ENCODE results near the gene ARPP21.
A peak's percentile ranks its signal among the peaks of the same experiment; 100 is the strongest.

The ARPP21 gene

DNA sequence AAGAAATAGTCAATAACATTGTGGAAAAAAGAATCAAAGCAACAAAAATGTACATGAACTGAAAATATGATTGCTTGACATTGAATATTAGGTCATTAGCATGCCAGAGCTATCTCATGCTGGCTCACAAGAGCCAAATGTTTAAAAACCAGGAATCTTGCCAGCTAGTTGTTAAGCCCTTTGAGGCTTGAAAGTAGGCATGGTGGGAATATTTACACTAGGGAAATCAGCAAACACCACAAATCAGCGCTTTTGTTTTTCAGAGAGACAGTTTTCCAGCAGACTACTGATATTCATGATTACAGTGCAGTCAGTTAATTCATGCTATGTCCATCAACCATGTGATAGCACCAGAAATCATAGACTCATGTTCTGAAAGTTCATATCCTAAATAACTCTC is 144.8 kb downstream of the ARPP21 start:
- no peak overlapping the region for H3K4me3 ChIP-seq (ENCODE audit: low read length)
- TF ChIP-seq, protein P1, sequence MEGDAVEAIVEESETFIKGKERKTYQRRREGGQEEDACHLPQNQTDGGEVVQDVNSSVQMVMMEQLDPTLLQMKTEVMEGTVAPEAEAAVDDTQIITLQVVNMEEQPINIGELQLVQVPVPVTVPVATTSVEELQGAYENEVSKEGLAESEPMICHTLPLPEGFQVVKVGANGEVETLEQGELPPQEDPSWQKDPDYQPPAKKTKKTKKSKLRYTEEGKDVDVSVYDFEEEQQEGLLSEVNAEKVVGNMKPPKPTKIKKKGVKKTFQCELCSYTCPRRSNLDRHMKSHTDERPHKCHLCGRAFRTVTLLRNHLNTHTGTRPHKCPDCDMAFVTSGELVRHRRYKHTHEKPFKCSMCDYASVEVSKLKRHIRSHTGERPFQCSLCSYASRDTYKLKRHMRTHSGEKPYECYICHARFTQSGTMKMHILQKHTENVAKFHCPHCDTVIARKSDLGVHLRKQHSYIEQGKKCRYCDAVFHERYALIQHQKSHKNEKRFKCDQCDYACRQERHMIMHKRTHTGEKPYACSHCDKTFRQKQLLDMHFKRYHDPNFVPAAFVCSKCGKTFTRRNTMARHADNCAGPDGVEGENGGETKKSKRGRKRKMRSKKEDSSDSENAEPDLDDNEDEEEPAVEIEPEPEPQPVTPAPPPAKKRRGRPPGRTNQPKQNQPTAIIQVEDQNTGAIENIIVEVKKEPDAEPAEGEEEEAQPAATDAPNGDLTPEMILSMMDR (conservative IDR thresholded peaks at IDR 0.05; ENCODE audit: low read depth, low read length), result no peak
- peak; percentile 40 for DNase-seq (ENCODE audit: low read depth)

DNA sequence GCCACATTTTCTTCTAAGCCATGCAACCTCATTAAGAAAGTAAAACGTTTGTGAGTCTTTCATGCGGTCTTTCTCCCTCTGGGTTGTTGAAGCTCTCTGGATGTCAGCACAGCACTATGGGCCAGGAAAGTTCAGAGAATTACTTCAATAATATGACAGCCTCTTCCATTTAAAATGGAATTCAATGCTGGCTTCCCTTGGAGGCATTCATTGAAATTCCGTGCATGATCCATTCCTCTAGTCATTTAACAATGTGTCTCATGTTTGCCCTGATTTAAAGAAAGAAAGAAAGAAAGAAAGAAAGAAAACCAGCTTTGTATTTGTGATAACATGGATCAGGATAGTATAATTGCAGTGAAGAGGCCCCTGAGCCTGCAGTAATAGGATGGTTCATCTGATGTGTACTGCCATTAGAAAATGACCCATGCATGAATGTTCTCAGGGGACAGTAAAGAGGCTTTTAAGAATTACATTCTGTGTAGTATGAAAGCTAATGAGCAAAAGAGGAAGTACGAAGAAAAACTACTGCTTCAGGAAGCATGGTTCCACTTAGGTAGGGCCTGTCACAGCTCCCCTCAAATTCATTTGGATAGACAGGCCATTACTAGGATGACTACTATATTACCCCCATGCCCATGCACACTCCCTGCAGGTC is 146.0 kb downstream of the ARPP21 start:
- no peak overlapping the region for H3K4me3 ChIP-seq (ENCODE audit: low read length)
- TF ChIP-seq, protein P1 (conservative IDR thresholded peaks at IDR 0.05; ENCODE audit: low read depth, low read length), result no peak
- DNase-seq (ENCODE audit: low read depth), result no peak

DNA sequence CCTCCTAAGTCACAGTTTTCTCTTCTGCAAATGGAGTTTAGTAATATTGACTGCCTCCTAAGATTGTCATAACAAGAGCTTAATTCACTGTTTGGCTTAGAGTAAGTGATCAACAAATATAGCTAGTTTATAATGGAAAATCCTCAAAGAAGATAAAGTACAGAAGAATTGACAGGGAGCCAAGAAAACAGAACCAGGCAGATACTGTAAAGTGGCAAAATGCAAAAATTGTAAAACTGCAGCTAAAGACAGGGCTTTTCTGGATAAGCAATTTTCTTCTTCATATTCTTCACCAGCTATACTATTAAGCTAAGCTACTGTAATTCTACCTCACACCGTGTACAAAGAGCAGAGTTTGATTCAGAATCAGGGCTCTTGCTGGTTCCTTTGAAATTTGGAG is 148.6 kb downstream of the ARPP21 start:
- TF ChIP-seq, protein P1 (conservative IDR thresholded peaks at IDR 0.05; ENCODE audit: low read depth, low read length), result no peak

DNA sequence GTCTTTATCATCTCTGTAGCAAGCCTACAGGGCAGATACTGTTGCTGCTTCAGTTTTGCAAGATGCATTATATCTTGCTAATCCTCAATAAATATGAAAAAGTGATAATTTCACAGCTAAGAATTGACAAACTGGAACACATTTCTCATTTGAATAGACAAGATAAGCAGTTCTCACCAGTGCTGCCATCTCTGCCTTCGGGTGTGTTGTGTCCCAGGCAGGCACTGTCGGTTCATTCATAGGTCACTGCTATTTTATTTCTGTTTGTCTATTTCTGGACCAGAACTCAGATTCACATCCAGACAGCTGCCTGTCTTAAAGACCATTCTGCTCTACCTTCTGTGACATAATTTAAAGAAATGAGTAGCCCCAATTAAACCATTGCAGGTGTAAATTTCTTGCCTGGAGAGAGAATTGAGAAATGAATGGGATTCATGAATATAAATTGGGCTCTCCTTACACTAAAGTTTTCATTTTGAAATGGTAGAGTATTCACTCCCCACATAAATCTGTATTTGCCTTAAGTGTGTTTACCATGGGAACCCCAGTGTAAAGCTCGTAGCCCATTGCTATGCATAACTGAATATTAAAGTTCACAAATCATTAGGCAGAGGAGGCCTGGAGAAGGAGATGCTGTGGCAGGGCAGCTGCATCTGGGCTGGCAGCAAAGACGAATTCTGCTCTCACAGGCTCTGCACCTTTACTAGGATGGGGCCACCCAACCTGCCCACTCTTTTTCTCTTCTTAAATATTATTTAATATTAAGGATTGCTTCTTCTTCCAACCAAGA is 149.9 kb downstream of the ARPP21 start:
- H3K4me3 ChIP-seq (ENCODE audit: low read length), result no peak overlapping the region
- TF ChIP-seq, protein P1 (conservative IDR thresholded peaks at IDR 0.05; ENCODE audit: low read depth, low read length), result no peak
- DNase-seq (ENCODE audit: low read depth), result no peak

More for the DNA sequence above, 148.6 kb downstream of the ARPP21 start:
- no peak for DNase-seq (ENCODE audit: low read depth)
- no peak overlapping the region for H3K4me3 ChIP-seq (ENCODE audit: low read length)

DNA sequence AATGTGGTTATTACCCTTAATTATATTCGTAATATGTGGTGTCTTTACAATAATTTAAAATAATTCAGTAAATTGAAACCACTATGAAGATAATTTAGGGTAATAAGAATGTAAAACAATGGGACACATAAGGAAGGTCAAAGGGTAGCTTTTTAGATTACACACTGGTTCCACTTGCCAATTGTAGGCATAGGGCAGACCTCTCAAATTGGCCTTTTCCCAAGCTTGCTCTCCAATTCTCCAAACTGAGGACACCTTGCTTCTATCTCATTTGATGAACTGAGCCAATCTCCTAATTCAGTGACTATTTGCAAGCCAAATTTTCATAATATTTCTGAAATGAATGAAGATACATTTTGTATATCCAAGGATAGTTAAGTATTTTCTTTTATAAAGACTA is 151.4 kb downstream of the ARPP21 start:
- no peak for DNase-seq (ENCODE audit: low read depth)
- TF ChIP-seq, protein P1 (conservative IDR thresholded peaks at IDR 0.05; ENCODE audit: low read depth, low read length), result no peak
- H3K4me3 ChIP-seq (ENCODE audit: low read length), result no peak overlapping the region

DNA sequence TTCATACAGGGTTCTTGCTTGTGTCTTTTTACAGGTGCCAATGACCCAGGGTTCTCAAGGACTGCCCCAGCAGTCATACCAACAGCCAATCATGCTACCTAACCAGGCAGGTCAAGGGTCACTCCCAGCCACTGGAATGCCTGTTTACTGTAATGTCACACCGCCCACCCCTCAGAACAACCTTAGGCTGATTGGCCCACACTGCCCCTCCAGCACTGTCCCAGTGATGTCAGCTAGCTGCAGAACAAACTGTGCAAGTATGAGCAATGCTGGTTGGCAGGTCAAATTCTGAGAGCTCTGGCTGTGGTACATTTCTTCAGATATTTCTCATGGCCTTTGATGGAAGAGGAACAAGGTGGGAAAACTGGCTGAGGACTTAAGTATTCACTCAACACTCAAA is 154.3 kb downstream of the ARPP21 start:
- DNase-seq (ENCODE audit: low read depth), result no peak
- TF ChIP-seq, protein P1 (conservative IDR thresholded peaks at IDR 0.05; ENCODE audit: low read depth, low read length), result no peak
- H3K4me3 ChIP-seq (ENCODE audit: low read length), result no peak overlapping the region

Data from retinal pigment epithelial cell (primary cell).